HepG2 (cell line): ENCODE measurements around the gene BCL7A. TPM values are rescaled to one million over a fixed set of nuclear protein-coding genes. Genes with fewer than 3 reads are reported as not detected.
A peak's percentile ranks its signal among the peaks of the same experiment; 100 is the strongest.

Experiments used
- BORCS8-MEF2B ChIP-seq: sonication (generic); formaldehyde crosslinking; IDR thresholded peaks from 2 replicates; pipeline ENCODE4 v1.8.0; 2022; ENCODE audit warnings: mild to moderate bottlenecking, missing genetic modification reagents
- CEBPB ChIP-seq: IDR thresholded peaks from 2 replicates; pipeline ENCODE4 v1.6.1; 2011; ENCODE audit warnings: low read depth, low read length, improper control_type of control experiment, borderline replicate concordance
- ELK4 ChIP-seq: sonication (generic); formaldehyde crosslinking; IDR thresholded peaks from 2 replicates; pipeline ENCODE4 v1.9.0; 2021; ENCODE audit warnings: missing genetic modification reagents, borderline replicate concordance
- HMG20B ChIP-seq: conservative IDR thresholded peaks from 2 replicates; pipeline ENCODE4 v1.6.1; 2016; ENCODE audit warnings: missing genetic modification reagents, missing compliant biosample characterization
- HNF4G ChIP-seq, 2 experiments: sonication (generic) in 1 of 2; formaldehyde crosslinking in 1 of 2; IDR thresholded peaks; 2 replicates each; pipeline versions ENCODE4 v1.4.0 to v1.6.1; 2011 to 2020; ENCODE audit warnings: borderline replicate concordance in 2 of 2, low read depth in 2 of 2, mild to moderate bottlenecking in 2 of 2, low read length in 1 of 2, missing genetic modification reagents in 1 of 2, moderate library complexity in 1 of 2
- HNRNPL ChIP-seq: fragments of 200-400 bp; formaldehyde crosslinking; IDR thresholded peaks from 2 replicates; pipeline ENCODE4 v1.6.1; 2017; ENCODE audit warnings: mild to moderate bottlenecking, low read depth, low read length
- ISX ChIP-seq: sonication (generic); formaldehyde crosslinking; conservative IDR thresholded peaks from 2 replicates; pipeline ENCODE4 v1.5.0; 2020; ENCODE audit warnings: missing genetic modification reagents
- MEF2D ChIP-seq: sonication (generic); formaldehyde crosslinking; IDR thresholded peaks from 2 replicates; pipeline ENCODE4 v1.5.1; 2020; ENCODE audit warnings: mild to moderate bottlenecking, missing genetic modification reagents
- NBN ChIP-seq: fragments of 450-650 bp; conservative IDR thresholded peaks from 2 replicates; pipeline ENCODE4 v1.6.1; 2017
- PHF21A ChIP-seq: sonication (generic); formaldehyde crosslinking; IDR thresholded peaks from 2 replicates; pipeline ENCODE4 v1.5.0; 2020; ENCODE audit warnings: mild to moderate bottlenecking, missing genetic modification reagents
- POLR2G ChIP-seq: fragments of 200-400 bp; formaldehyde crosslinking; IDR thresholded peaks from 2 replicates; pipeline ENCODE4 v1.6.1; 2018; ENCODE audit warnings: mild to moderate bottlenecking, low read depth, low read length, moderate library complexity
- PPARG ChIP-seq: conservative IDR thresholded peaks from 2 replicates; pipeline ENCODE4 v1.6.1; 2016; ENCODE audit warnings: missing biosample characterization, missing genetic modification reagents
- SNAPC4 ChIP-seq: sonication (generic); formaldehyde crosslinking; IDR thresholded peaks from 2 replicates; pipeline ENCODE4 v1.4.0; 2020; ENCODE audit warnings: mild to moderate bottlenecking, missing genetic modification reagents
- SP5 ChIP-seq: IDR thresholded peaks from 2 replicates; pipeline ENCODE4 v1.6.1; 2016; ENCODE audit warnings: low read depth, borderline replicate concordance
- SUZ12 ChIP-seq: fragments of 150-350 bp; IDR thresholded peaks from 2 replicates; pipeline ENCODE4 v1.6.1; 2014; ENCODE audit warnings: low read depth, low read length
- YEATS4 ChIP-seq: sonication (generic); formaldehyde crosslinking; IDR thresholded peaks from 2 replicates; pipeline ENCODE4 v1.4.0; 2020; ENCODE audit warnings: missing genetic modification reagents, borderline replicate concordance
- ZFP41 ChIP-seq: sonication (generic); formaldehyde crosslinking; IDR thresholded peaks from 2 replicates; pipeline ENCODE4 v1.4.0; 2020; ENCODE audit warnings: mild to moderate bottlenecking, missing genetic modification reagents, borderline replicate concordance
- ZNF513 ChIP-seq: sonication (generic); formaldehyde crosslinking; conservative IDR thresholded peaks from 2 replicates; pipeline ENCODE4 v1.5.0; 2020; ENCODE audit warnings: missing genetic modification reagents
- ZNF546 ChIP-seq: sonication (generic); formaldehyde crosslinking; conservative IDR thresholded peaks from 2 replicates; pipeline ENCODE4 v1.8.1; 2023; ENCODE audit warnings: mild to moderate bottlenecking, missing genetic modification reagents
- ZNF746 ChIP-seq: sonication (generic); formaldehyde crosslinking; IDR thresholded peaks from 2 replicates; pipeline ENCODE4 v1.8.0; 2022; ENCODE audit warnings: mild to moderate bottlenecking, missing genetic modification reagents
- polyA plus RNA-seq, 8 experiments: library from polyadenylated mRNA; depleted of rRNA in 3 of 8; stranded (reverse) in 7 of 8; unstranded in 1 of 8; fragments of >200 nt; fragmentation: Illumina TruSeq in 4 of 8; extraction: Trizol in 4 of 8; gene quantifications; 2 replicates each; pipeline versions ENCODE4 v1.2.1 to v1.2.3, GENCODE V29; 2011 to 2016; ENCODE audit warnings: low read depth in 4 of 8, missing spikeins in 1 of 8, mixed read lengths in 1 of 8; ENCODE audit not compliant: insufficient read depth in 1 of 8
- total RNA-seq, 5 experiments: library from RNA; depleted of rRNA; stranded (reverse); fragments of >200 nt; fragmentation: Illumina TruSeq; extraction: Trizol; gene quantifications; 2 replicates each; pipeline ENCODE4 v1.2.3, GENCODE V29; 2016; ENCODE audit warnings: low read depth in 1 of 5
- TF ChIP-seq, protein P1 (sequence below): IDR thresholded peaks from 2 replicates; pipeline ENCODE4 v1.6.1; 2016; ENCODE audit warnings: missing compliant biosample characterization, missing genetic modification reagents, borderline replicate concordance

BCL7A gene
- total and polyA plus RNA-seq, 2 of the 13 experiments (the other 11 are each of a cell fraction or from before 2014, with no cell fraction given) = 4.1 to 6.2 TPM

DNA sequence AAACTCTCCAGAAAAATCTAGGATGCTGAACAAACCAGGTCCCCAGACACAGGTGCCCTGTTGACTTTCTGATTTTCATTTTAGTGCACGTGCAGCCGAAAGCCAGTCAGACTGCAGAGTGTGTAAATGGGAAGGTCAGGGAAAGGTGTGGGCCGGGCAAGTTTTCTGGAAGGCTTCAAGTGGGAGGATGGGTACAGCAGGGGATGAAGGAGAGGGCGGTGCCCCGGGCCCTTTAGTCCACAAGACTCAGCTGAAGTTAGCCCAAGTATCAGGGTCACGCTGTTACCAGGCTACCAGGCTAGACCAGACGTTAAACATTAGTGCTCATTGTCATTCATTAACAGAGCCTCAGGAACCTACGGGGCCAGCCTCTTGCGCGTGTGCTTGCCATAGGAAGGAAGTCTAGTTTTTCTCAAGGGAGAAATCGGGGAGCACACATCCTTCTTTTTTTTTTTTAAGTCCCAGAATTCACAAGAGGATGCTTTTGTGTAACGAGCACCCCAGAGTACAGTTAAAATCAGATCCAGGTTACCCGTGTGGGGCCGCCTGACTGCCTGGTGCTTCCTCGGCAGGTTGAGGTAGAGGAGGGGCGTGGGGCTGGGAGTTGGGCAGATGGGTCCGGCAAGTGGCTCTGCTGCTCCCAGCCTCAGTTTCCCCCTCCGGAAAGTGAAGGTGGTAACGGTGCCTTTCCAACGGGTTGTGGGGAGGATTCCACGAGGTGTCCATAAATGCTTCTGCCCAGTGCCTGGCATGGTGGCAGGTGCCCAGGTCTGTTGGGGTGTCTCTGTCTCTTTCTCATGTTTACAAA is 19.1 kb downstream of the BCL7A start (continued):
- TF ChIP-seq SNAPC4 (CRISPR knock-in tag) (no peak), YEATS4 (no peak; the same call in 1 of the 2 replicates), PHF21A (CRISPR knock-in tag) (no peak; the same call in 1 of the 2 replicates), POLR2G (peak; percentile 51), SP5 (CRISPR knock-in tag) (no peak), HNF4G (IDR thresholded peaks at IDR 0.05; ENCODE audit: borderline replicate concordance, low read depth, low read length) (peak; percentile 19; the same call in 1 of the 2 replicates), HNF4G (CRISPR knock-in tag; IDR thresholded peaks at IDR 0.05; ENCODE audit: borderline replicate concordance, low read depth) (no peak), HNRNPL (peak; percentile 85; the same call in 1 of the 2 replicates), MEF2D (CRISPR knock-in tag) (no peak), CEBPB (no peak), ISX (CRISPR knock-in tag) (no peak), PPARG (CRISPR knock-in tag) (peak; percentile 70), SUZ12 (no peak), ZFP41 (CRISPR knock-in tag) (no peak), ZNF546 (CRISPR knock-in tag) (no peak), ZNF746 (CRISPR knock-in tag) (no peak), ELK4 (CRISPR knock-in tag) (no peak), NBN (no peak), BORCS8-MEF2B (no peak), HMG20B (CRISPR knock-in tag) (no peak), ZNF513 (CRISPR knock-in tag) (no peak)
- TF ChIP-seq, protein P1, sequence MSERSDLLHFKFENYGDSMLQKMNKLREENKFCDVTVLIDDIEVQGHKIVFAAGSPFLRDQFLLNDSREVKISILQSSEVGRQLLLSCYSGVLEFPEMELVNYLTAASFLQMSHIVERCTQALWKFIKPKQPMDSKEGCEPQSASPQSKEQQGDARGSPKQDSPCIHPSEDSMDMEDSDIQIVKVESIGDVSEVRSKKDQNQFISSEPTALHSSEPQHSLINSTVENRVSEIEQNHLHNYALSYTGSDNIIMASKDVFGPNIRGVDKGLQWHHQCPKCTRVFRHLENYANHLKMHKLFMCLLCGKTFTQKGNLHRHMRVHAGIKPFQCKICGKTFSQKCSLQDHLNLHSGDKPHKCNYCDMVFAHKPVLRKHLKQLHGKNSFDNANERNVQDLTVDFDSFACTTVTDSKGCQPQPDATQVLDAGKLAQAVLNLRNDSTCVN = no peak
